Fibroblast of lung (primary cell): ENCODE results near the gene FKTN. TPM values are rescaled to one million over a fixed set of nuclear protein-coding genes. Genes with fewer than 3 reads are reported as not detected.

Source experiments
- DNase-seq, 2 donors: peaks; one replicate each; pipeline versions ENCODE4 v3.0.0 to v3.0.0-alpha.2; 2010; ENCODE audit warnings: low read depth in 2 of 2
- H2AFZ ChIP-seq: 2 replicates; pipeline ENCODE4 v1.5.1; 2012; ENCODE audit warnings: low read length, control low read depth, inconsistent platforms
- H3K27ac ChIP-seq: 2 replicates; pipeline ENCODE4 v1.5.1; 2011; ENCODE audit warnings: low read length, control low read depth; ENCODE audit not compliant: insufficient read depth
- H3K27me3 ChIP-seq: 2 replicates; pipeline ENCODE4 v1.5.1; 2011; ENCODE audit warnings: mild to moderate bottlenecking, low read length; ENCODE audit not compliant: control insufficient read depth, insufficient read depth
- H3K36me3 ChIP-seq: 2 replicates; pipeline ENCODE4 v1.5.1; 2011; ENCODE audit warnings: low read length; ENCODE audit not compliant: control insufficient read depth, insufficient read depth
- H3K4me1 ChIP-seq: 2 replicates; pipeline ENCODE4 v1.5.1; 2011; ENCODE audit warnings: low read length; ENCODE audit not compliant: control insufficient read depth, insufficient read depth; ENCODE audit errors: extremely low read depth
- H3K4me2 ChIP-seq: 2 replicates; pipeline ENCODE4 v1.5.1; 2011; ENCODE audit warnings: low read length, control low read depth; ENCODE audit not compliant: insufficient read depth; ENCODE audit errors: extremely low read depth
- H3K4me3 ChIP-seq, 4 experiments: fragments of 200-600 bp in 1 of 4; sonication (generic) in 1 of 4; replicated peaks in 1 of 4; 2 replicates each; pipeline ENCODE4 v1.5.1; 2011 to 2016; ENCODE audit warnings: low read length in 4 of 4, low read depth in 3 of 4, mild to moderate bottlenecking in 3 of 4, control low read depth in 2 of 4, inconsistent platforms in 1 of 4, mixed read lengths in 1 of 4; ENCODE audit not compliant: insufficient read depth in 1 of 4; ENCODE audit errors: control extremely low read depth in 1 of 4
- H3K79me2 ChIP-seq: 2 replicates; pipeline ENCODE4 v1.5.1; 2012; ENCODE audit warnings: mild to moderate bottlenecking, low read length, inconsistent platforms; ENCODE audit not compliant: control insufficient read depth, insufficient read depth
- H3K9ac ChIP-seq: 2 replicates; pipeline ENCODE4 v1.5.1; 2011; ENCODE audit warnings: mild to moderate bottlenecking, low read length, control low read depth; ENCODE audit not compliant: insufficient read depth
- H3K9me3 ChIP-seq: 2 replicates; pipeline ENCODE4 v1.5.1; 2012; ENCODE audit warnings: low read depth, low read length; ENCODE audit not compliant: control insufficient read depth, insufficient read depth
- H4K20me1 ChIP-seq: 2 replicates; pipeline ENCODE4 v1.5.1; 2011; ENCODE audit warnings: low read length; ENCODE audit not compliant: control insufficient read depth, insufficient read depth; ENCODE audit errors: extremely low read depth
- CTCF ChIP-seq, 2 donors: IDR thresholded peaks in 1 of 2; conservative IDR thresholded peaks in 1 of 2; 1 replicate in 1 of 2; 2 replicates in 1 of 2; pipeline ENCODE4 v1.5.1; 2011 to 2012; ENCODE audit warnings: low read length in 2 of 2, control low read depth in 1 of 2, inconsistent platforms in 1 of 2, low read depth in 1 of 2, mild to moderate bottlenecking in 1 of 2
- EZH2 ChIP-seq: IDR thresholded peaks from 2 replicates; pipeline ENCODE4 v1.5.1; 2012; ENCODE audit warnings: low read length, control low read depth, mild to moderate bottlenecking; ENCODE audit errors: missing control alignments
- polyA plus RNA-seq, 2 donors: library from polyadenylated mRNA; depleted of rRNA in 1 of 2; stranded (reverse) in 1 of 2; unstranded in 1 of 2; fragments of >200 nt; gene quantifications; 2 replicates each; pipeline ENCODE4 v1.2.1, GENCODE V29; 2011 to 2012; ENCODE audit warnings: missing spikeins in 1 of 2
- total RNA-seq: library from RNA; depleted of rRNA; stranded (reverse); fragments of >200 nt; gene quantifications from 2 replicates; pipeline ENCODE4 v1.2.1, GENCODE V29; 2014

Gene FKTN
- total and polyA plus RNA-seq, 2 donors (not counting 1 experiment from before 2014, with no cell fraction given), result 31.0 to 32.9 TPM

DNA sequence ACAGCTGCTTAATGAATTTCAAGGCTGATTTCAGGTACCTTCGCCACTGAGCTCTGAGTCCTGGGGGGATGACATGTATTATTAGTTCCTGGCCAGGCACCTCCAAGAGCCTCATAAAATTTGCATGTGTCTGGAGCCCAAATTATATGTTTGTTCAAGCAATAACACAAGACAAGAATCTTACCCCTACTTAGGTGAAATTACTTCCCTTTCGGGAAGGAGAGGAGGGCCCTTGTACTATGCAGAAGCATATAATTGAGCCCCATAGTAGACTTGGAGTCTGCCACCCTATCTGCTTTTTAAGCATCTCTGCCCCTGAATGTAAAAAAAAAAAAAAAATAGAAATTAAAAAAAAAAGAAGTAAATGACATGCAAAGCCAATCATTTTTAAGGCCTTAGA, 123.4 kb downstream of the FKTN start:
- Histone ChIP-seq H3K27ac (no peak overlapping the region), H3K9me3 (no peaks in the 10 kb centered on the region), H4K20me1 (no peaks in the 10 kb centered on the region), H3K36me3 (no peaks in the 10 kb centered on the region), H3K27me3 (no peaks in the 10 kb centered on the region), H3K9ac (no peak overlapping the region), H2AFZ (no peak overlapping the region), H3K4me1 (no peaks in the 10 kb centered on the region), H3K4me2 (no peak overlapping the region), H3K79me2 (no peaks in the 10 kb centered on the region), H3K4me3 (no peak overlapping the region)
- DNase-seq, result no peak
- no peak for TF ChIP-seq EZH2
- TF ChIP-seq CTCF (conservative IDR thresholded peaks at IDR 0.05 in 1 of 2, IDR thresholded peaks at IDR 0.05 in 1 of 2; ENCODE audit: low read depth in 1 of 2, low read length in 2 of 2), result no peak

DNA sequence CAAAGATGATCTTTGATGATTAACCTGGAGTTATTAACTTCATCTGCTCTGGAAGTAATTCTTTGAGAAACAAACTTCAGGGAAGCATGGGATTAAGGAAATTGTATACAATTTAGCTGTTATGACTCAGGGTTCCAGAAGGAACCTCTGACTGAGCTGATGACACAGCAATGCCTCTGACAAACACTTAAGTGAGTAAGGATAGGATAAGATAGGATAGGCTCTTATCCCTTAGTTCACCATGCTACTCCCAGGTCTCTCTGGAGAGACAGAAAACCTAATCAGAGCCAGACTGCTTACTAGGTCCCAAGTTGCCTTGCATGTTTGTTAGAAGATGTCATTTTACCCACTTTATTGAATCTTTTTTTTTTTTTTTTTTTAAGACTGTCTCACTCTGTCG, 123.8 kb downstream of the FKTN start:
- Histone ChIP-seq H3K27me3 (no peaks in the 10 kb centered on the region), H2AFZ (no peak overlapping the region), H3K79me2 (no peaks in the 10 kb centered on the region), H3K9me3 (no peaks in the 10 kb centered on the region), H3K9ac (no peak overlapping the region), H3K4me1 (no peaks in the 10 kb centered on the region), H3K27ac (no peak overlapping the region), H3K36me3 (no peaks in the 10 kb centered on the region), H3K4me3 (no peak overlapping the region), H4K20me1 (no peaks in the 10 kb centered on the region), H3K4me2 (no peak overlapping the region)
- no peak for TF ChIP-seq CTCF (conservative IDR thresholded peaks at IDR 0.05 in 1 of 2, IDR thresholded peaks at IDR 0.05 in 1 of 2; ENCODE audit: low read depth in 1 of 2, low read length in 2 of 2)
- no peak for TF ChIP-seq EZH2
- DNase-seq, result peak; percentile 47 to 58

GRCh38 chr9:105683688-105684275, 125.9 kb downstream of the FKTN start:
- Histone ChIP-seq H2AFZ (no peak overlapping the region), H3K27me3 (no peaks in the 10 kb centered on the region), H3K4me2 (no peak overlapping the region), H3K4me1 (no peaks in the 10 kb centered on the region), H3K9me3 (no peaks in the 10 kb centered on the region), H3K36me3 (no peaks in the 10 kb centered on the region), H3K27ac (no peak overlapping the region), H3K79me2 (no peaks in the 10 kb centered on the region), H3K4me3 (no peak overlapping the region), H3K9ac (no peak overlapping the region), H4K20me1 (no peaks in the 10 kb centered on the region)
- TF ChIP-seq EZH2, result no peak
- TF ChIP-seq CTCF (conservative IDR thresholded peaks at IDR 0.05 in 1 of 2, IDR thresholded peaks at IDR 0.05 in 1 of 2; ENCODE audit: low read depth in 1 of 2, low read length in 2 of 2), result no peak
- DNase-seq, result no peak
